ENCODE measurements around the gene LMBR1L.
"Not testable (repeated sequence)": the region's sequence is repeated elsewhere in the genome, so short reads cannot be mapped to it uniquely, and the experiment has no call there.

The LMBR1L gene

DNA sequence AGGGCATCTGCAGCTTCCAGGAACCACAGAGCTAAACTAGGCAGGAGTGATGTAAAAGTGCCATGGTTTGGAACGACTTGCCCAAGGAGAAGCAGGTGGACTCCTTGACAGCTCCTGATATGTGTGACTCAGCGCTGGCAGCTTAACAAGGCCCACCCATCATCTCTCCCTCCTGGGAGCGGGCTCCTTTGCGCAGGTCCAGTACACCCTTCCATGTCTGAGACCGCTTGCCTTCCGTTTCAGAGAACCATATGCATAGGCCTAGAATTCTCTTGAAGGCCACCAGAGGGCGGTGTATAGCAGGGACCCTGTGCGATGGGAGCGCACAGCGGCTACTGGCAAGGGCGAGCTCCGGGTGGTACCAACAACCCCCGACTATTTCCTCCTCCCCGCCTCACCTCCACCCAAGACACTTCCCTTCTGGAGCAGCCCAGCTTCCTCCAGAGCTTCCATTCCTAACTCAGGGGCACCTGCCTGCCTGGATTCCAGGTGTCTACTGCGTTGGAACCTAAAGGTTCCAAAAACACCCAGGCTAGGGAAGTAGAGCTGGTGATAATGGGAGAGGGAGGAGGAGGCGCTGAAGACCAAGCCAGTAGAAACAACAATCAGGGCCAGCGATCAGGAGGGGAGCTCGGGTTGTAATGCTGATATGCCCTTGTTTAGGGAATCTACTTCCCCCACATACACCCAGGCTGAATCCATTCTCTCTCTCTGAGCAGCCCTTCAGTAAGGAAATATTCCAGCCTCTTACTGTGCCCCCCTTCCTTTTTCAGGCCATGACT lies 22.3 kb downstream of the LMBR1L start:
- peak; percentile 95 for DNase-seq (ENCODE audit: low spot score)

DNA sequence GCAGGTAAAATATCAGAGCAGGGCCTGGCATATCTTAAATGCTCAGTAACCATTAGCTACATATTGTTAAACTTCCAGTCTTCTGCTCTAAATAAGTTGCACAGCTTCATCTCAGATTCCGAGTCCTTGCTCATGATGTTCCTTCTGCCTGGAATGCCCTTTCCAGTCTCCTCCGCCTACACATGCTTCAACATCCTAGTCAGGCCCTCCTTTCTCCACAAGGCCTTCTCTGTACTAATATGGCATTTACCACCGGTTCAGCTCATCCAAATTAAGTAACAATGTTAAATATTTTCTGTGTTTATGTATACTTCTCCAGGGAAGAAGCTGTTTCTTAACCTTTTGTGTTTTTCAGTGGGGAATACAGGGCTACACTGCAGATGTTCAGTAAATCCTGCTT lies 24.5 kb downstream of the LMBR1L start:
- DNase-seq (ENCODE audit: low spot score), result no peak

DNA sequence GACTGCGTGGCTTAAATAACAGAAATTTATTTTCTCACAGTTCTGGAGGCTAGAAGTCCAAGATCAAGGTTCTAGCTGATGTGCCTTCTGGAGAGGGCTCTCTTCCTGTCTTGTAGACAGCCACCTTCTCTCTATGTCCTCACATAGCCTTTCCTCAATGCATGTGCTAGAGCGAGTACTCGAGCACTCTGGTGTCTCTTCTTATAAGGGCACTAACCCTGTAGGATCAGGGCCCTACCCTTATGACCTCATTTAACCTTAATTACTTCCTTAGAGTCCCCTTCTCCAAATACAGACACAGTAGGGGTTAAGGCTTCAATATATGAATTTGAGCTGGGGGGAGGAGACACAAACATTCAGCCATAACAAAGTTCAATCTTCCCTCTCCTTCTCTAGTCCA lies 26.2 kb downstream of the LMBR1L start:
- DNase-seq (ENCODE audit: low spot score), result no peak

DNA sequence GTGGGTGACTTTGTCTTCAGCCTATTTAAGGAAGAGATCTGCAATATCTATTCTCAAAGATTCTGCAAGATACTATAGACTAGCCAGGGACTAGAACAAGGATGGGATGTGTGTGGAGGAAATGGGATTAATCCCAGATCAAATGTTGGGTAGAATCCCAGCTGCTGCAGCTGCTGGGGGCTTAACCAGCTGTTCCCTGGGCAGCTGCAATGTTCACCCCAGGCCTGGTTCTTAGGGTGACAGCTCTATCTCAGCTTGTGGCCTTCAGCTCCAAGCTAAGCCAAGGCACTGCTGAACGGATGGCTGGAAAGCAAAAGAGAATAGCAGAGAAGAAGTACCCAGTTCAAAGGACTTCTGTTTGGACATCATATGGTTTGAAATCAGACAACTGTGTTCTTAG lies 30.9 kb downstream of the LMBR1L start:
- DNase-seq (ENCODE audit: low spot score), result no peak

DNA sequence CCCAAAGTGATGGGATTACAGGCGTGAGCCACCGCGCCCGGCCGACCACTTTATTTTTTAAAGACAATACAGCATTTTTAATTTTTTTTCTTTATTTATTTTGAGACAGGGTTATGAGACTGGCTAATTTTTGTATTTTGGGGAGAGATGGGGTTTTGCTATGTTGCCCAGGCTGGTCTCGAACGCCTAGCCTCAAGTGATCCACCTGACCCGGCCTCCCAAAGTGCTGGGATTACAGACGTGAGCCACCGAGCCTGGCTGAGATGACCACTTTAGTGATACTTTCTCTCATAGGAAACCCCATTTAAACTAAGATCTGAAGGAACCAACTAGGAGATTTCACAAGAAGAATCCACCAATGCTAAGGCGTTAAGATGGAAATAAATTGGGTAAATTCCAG lies 39.7 kb downstream of the LMBR1L start:
- DNase-seq (ENCODE audit: low spot score), result no peak

DNA sequence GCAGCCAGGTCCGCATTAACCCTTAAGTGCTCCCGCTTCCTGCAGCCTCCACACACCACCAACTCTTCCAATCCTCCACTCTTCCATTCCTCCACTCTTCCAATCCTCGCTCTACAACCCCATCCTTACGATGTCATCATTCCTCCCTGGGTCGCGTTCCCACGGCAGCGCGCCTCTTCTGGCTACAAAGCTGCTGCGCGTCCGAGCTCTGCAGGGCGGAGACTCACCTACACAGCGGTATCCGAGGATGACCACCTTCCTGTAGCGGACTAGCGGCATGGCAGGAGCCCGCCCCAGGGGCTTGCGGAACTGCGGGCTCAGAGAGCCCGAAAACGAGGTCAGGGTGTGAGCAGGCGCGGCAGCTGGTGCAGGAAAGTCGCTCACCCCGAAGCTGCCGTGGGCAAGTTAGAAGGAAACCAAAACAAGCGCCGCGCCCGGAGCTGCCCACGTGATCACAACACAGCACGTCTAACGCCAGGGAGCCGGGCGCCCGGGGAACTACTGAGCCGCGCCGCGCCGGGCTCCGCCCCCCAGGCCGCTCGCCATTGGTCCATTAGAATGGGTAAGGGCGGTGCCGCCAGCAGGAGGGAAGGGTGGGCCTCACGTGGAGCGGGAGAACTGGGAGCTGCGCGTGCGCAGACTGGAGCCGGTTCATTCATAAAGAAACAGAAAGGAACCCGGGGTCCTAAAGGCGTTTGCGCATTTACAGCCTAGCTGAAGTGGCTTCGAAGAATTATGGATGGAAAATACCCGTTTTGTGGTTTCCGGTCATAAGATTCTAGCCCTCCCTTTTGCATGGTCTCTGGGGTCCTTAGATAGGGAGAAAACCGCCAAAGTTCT lies 40.9 kb downstream of the LMBR1L start, which contains the start of gene RHEBL1:
Gene RHEBL1 (minus strand): TSS at position 473 of the 840 bp plus-strand sequence. CDS start 194 bp downstream, at position 279.
- peak; percentile 95 for DNase-seq (ENCODE audit: low spot score)

DNA sequence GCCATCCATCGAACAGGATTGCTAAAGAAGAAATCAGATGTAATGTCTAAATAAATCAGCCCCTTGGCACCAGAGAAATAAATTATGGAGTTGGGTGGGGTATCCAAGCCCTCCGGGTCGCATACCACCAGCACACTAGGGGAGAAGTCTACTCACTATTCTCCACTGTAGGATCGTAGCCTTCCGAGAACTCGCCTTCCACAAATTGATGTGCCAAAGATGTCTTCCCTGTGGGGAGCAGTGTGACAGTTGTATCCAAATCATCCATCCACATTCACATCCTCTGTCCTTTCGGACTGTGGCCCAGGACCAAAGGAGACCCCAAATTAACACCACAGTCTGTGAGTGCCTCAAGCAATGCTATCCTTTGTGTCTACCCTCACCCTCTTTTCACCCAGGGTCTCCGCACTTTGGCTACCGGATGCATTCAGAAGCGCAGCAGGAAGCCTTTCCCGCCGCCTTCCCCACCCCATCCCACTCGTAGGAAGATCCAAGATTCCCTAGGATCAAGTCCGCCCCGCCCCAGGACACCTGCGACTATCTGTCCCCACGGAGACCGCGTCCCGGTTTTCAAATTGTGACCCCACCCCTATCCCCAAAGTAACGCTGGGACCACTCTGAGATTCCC lies 41.7 kb downstream of the LMBR1L start:
- DNase-seq (ENCODE audit: low spot score), result no peak

DNA sequence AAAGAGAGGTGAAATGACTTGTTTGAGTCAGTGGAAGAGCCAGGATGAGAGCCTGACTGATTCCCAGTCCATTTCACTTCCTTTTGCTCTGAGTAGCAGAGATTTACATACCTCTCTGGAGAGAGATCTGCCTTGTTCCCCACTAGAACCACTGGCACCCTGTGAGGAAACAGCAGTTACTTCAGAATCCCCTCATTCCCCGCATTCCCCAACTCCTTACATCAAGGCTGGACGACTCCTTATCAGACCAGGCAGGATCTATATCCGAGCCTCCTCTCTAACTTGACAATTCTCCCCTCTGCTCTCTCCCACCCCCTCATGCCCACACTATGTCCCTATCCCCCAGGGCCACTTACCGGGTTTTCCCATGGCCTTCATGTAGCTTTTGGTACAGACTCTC lies 44.5 kb downstream of the LMBR1L start:
- no peak for DNase-seq (ENCODE audit: low spot score)

DNA sequence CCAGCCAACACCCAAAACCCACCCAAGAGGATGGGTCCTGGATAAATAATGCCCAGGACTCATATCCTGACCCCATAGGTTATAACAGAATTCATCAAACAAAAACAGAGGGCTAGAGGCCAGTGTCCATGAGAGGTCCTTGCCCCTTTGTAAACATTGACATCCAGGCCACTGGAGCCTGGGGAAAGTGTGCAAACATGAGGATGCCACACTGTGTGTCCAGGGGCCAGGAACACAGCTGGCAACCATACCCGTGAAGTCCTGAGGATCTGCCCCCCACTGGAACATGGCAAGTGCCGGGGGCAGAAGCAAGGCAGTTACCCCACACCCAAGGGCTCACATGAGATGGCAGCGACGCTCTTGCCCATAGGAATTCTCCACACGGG lies 45.9 kb downstream of the LMBR1L start:
- no peak for DNase-seq (ENCODE audit: low spot score)

DNA sequence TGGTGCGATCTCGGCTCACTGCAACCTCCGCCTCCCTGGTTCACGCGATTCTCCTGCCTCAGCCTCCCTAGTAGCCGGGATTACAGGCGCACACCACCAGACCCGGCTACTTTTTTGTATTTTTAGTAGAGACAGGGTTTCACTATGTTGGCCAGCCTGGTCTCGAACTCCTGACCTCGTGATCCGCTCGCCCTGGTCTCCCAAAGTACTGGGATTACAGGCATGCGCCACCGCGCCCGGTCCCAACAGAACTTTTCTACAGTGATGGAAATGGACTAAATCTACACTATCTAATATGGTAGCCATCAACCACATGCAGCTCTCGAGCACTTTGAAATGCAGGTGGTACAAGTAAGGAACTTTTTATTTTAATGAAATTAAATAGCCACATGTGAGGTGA lies 48.7 kb downstream of the LMBR1L start:
- not testable (repeated sequence) for DNase-seq (ENCODE audit: low spot score)

DNA sequence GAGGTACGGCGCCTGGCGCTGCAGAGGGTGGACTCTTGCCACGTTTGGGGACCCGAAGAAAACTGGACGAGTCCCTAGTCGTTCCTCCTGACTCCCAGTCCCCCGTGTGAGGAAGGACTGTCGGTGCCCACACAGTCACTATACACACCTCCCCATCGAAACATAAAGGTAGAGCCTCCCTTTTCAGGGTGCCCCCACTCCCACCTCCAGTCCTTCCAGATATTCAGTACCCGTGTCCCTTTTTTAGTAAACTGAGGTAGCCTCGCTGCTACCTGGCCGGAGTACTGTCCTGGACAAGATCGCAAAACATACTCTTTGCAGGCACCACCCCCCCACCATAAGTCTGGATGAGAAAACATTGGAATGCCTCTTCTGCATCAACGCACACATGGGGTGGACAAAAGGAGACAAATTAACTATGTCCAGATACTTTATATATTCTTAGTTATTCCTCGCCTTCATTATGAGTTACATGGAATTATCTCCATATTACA lies 49.4 kb downstream of the LMBR1L start:
- no peak for DNase-seq (ENCODE audit: low spot score)

DNA sequence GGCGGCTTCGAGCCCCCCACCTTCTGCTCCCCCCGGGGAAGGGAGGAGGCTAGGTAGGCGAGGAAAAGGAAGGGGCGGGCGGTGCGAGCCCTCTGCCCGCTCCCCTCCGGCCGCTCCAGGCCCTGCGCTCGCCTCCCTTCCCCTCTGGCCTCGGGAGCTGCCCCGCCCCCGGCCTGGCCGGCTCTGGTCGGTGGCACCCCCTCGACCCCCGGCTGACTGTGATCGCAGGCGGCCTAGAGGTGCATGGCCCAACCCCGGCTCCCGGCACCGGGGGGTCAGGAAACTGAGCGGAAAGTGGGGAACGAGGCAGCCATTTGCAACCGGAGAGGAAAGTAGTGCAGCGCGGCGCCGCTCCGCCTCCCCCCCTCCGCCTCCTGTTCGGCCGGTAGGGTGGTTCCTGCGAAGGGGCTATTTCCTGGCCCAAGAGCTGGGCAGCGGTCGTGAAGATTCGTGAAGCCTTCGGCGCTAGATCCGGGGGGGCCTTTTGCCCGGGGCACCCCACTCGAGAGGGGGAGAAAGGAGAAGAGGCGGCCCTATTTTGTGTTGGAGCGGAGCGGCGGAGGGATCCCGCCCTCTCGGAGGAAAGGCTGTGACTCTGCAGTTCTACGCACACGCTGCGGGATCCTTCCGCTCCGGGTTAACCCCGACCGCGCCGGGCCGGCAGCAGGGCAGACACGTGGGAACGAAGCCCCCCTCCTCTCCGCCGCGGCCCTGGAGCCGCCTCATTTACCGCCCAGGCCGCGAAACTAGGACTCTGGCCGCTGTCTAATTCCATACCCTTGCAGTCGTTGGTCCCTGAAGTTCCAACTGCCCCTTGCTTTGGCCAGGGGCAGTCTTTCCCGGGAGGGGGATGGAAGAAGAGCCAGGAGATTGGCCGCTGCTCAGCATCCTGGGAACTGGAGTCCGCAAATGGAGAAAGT lies 50.1 kb downstream of the LMBR1L start, which contains the start of gene KMT2D:
Gene KMT2D (minus strand): TSS at position 558 of the 920 bp plus-strand sequence. CDS start 5,470 bp downstream, outside the sequence.
- DNase-seq (ENCODE audit: low spot score), result peak; percentile 91

DNA sequence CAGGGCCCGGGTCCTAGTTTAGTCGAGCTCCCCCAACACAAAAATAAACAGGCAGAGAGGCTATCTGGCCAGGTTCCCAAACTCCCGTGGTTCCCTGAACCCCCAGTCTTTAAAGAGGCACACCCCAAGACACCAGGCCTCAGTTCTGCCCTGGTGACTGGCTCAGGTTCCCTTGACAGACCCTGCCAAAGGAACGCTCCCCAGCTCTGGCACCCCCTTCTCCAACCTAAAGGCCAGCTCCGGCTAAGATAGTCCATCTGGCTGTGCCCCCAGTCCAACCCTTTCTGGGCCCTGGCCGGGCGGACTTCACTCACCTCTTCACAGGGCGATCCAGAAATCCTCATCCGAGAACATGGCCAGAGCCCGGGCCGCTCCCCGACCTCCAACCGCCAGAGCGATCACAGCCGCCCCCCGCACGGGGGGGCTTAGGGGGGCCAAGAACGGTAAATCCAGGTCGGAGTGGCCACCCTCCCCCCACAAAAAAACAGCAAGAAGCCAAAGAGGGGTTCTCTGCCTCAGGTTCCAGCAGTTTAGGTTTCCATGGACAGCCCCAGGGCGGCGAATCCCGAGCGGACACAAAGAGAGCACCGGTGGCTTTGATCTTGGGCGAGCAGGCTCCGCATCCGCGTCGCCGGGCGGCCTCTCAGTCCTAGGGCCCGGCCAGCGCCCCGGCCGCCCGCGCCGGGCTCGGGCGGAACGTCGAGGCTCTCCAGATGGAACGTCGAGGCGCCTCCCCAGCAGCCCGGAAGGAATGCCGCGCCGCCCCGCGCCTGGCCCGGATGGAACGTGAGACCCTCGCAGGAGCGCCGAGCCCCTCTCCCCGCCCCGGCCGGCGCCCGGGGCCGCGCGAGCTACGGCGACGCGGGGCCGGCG lies 51.1 kb downstream of the LMBR1L start:
- DNase-seq (ENCODE audit: low spot score), result no peak

DNA sequence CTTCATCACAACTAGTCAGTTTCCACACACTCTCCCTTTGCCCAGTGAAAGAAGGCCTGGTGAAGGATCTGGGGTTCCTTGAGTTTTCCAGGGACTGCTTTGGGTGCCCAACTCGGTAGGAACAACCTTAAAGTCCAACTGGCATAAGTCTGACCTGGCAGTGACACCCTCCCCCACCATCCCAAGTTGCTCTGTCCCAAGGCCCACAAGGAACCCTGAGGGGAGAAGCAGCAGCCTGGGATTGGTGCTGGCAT lies 51.7 kb downstream of the LMBR1L start:
- DNase-seq (ENCODE audit: low spot score), result no peak

DNA sequence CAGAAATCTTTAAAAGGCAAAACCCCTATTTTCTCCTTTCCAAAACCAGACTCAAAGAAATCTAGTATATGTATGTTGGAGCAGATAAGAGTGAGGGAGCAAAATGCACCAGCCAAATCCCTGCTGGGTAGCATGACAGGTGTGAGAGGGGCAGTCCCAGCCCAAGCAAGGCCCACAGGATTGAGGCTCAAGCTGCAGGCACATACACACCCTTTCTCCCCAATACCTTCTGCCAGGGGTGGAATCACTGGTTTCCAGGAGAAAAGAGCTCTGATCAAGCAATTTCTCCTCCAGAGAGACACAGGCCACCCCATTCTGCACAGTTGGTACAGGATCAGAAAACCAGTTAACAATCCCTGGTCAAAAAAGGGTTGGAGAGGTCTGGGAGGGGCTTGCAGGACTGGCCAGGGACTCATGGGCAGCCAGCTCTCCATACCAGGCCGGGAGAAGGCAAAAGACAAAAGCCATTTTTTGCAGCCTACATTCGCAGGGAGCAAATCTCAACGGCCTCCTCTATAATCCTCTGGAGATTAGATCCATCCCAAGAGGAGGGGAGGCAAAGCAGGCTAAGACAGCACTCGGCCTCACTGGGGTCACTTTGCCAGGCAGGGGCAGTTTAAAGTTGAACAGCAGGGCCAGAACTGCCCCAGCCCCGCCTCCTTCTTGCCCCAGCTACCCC lies 52.1 kb downstream of the LMBR1L start:
- DNase-seq (ENCODE audit: low spot score), result no peak

DNA sequence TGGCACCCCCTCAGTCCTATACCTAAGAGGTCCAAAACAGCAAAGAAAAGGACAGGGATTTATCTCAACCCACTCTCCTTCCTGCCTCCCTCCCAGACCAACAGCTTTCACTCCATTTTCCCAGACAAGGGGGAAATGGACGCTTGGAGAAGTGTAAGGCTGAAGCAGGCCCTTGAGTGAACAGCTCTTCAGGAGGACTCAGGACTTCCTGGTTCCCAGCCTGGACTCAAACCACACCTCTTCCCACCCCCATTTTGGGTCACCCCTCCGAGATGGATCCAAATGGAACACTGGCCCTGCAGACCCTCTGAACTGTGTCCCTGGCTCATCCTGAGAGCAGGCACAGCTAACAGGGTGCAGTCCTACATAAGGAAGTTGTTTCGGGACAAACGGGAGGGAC lies 52.8 kb downstream of the LMBR1L start:
- DNase-seq (ENCODE audit: low spot score), result no peak

DNA sequence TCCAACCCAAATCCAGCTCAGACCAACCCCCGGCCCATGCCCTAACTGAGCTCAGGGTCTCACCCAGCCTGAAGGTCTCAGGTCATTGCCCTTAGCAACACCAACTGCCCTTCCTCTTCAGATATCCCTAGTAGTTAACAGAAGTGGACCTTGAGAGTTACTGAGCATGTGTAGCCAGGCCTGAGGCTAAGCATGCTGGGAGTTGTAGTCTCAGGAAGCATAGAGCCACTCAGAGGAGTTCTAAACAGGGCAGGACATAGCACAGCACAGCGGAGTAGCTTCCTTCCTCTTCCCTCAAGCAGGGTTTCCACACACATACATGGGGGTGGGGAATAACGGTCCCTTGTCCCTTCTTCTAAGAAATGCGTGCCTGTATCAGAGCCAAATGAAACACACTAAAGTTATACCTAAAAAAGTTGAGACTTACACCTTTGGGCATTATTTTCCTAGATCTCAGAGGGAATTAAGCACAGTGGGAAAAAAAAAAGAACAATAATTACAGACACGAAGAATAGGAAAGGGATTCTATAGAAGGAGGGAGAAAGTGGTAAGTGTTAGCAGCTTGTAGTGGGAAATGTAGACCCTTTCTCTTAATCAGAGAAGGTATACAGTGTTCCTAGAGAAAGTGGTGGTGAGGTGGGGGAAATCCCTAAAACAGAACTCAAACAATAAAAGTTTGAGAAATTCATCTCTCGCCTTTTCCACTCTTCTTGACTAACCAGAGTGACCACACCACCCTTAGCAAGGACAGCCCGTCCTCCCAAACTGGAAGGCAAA lies 54.5 kb downstream of the LMBR1L start:
- peak; percentile 80 for DNase-seq (ENCODE audit: low spot score)

DNA sequence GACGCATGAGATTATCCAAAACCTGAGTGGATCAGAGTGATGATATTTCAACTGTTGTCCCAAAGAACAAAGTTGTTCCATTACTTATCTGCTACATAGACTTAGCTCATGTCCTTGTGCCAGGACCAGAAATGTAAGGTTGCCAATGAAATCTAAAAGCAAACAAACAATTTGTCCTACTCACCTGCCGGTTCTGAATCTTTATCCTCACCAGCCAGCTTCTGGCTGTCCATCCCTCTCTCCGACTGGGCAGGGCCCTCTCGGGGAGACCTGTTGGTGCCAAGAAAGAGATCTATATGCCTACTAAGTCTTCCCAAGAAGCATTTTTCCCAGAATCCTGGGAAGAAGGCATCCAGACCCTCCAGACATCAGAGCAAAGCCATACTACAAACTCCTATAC lies 55.6 kb downstream of the LMBR1L start:
- no peak for DNase-seq (ENCODE audit: low spot score)

DNA sequence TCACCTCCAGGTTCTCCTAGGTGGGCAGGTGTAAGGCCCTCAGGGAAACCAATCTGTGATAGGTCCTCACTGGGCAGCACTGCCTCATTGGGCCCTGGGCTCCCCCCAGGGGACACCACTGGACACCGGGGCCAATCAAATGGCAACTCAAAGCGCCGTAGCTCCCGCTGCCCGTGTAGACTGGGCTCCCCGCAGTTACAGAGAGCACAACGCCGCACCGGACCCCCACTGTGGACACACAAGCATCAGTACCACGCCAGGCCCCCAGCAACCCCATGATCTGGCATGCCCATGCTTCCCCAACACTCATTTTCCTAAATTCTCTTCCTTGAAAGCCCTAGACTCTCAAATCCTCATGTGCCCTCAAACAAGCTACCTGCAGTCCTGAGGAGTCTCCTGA lies 56.1 kb downstream of the LMBR1L start:
- DNase-seq (ENCODE audit: low spot score), result no peak

All from cerebellar cortex (tissue), 1 donor.